ENCODE measurements around the gene HOXB7. TPM values are rescaled to one million over a fixed set of nuclear protein-coding genes. Genes with fewer than 3 reads are reported as not detected.

The HOXB7 gene
- total RNA-seq, 2 donors from 2014 or later: 0.24 to 0.78 TPM

DNA sequence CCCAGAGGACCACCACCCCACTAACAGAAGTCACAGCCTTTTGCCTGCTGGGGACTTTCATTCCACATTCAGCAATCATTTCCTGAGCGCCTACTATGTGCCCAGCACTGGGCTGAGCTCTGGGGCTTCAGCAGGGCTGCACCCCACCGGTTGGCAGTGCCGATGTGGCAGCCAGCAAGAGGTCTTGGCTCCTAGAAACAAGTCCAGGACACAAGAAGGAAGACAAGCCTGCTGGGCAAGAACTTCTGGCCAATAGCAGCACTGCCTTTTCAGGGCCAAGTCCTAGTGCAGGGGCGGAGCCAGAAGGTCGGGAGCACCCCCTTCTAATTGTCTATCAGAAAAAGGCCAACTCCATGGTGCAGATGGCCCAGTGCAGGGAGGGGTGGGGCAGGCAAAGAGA lies 28.3 kb upstream of the HOXB7 start:
- no peak for TF ChIP-seq CTCF (IDR thresholded peaks at IDR 0.05)
- Histone ChIP-seq H3K27ac (no peak overlapping the region), H3K4me3 (no peak overlapping the region), H3K4me1 (peaks cover 0 to under 1% of the 10 kb centered on the region in 2 donors), H3K9me3 (no peaks in the 10 kb centered on the region), H3K36me3 (no peaks in the 10 kb centered on the region), H3K27me3 (peaks cover 42 to 59% of the 10 kb centered on the region in 2 donors)
- no peak for DNase-seq (ENCODE audit: low spot score)

GRCh38 chr17:48637323-48638260 lies 26.8 kb upstream of the HOXB7 start:
- Histone ChIP-seq H3K4me3 (no peak overlapping the region), H3K4me1 (peaks cover 0 to 9% of the 10 kb centered on the region in 2 donors), H3K9me3 (no peaks in the 10 kb centered on the region), H3K27me3 (peaks cover 53 to 69% of the 10 kb centered on the region in 2 donors), H3K27ac (no peak overlapping the region), H3K36me3 (no peaks in the 10 kb centered on the region)
- no peak for DNase-seq (ENCODE audit: low spot score)
- TF ChIP-seq CTCF (IDR thresholded peaks at IDR 0.05): no peak

DNA sequence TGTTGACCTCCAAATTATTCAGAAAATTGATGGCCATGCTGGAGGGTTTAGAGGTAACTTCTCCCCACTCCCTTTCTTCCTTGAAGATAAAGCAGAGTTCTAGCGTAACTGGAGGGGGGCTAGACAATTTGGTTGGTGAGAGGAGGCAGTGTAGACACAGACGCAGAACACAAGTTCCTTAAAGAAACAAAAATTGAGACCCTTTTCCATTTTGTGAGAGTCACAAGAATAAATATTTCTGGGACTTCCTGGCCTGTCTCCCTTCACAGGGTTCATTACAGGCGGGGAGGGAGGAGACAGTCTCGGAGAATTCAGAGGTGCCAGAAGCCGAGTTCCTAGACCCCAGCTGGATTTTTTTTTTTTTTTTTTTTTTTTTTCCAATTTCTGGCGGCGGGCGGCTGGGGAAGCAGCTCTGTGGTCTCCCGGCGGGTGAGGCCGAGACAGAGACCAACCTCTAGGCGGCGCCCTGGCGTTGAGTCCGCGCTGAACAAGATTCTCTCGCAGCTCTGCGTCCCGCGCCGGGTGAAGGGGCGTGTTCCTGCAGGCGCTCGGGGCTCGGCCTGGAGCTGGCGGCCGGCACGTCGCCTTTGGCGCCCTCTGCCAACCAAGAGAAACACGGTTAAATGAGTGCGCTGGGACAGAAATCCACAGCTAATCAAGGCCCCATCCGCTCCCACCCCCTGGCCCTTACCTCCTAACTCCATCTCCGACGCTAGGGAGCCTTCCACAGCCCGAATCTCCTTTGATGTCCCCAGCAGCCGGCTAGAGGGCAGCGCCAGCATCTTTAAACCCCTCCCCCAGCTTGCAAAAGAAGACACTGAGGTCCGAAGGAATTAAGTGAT lies 25.6 kb upstream of the HOXB7 start:
- no peak overlapping the region for H3K4me3 ChIP-seq
- peak; percentile 8 to 47 for TF ChIP-seq CTCF (IDR thresholded peaks at IDR 0.05)
- H3K4me1 ChIP-seq: peaks cover 0 to 9% of the 10 kb centered on the region in 2 donors
- H3K36me3 ChIP-seq: no peaks in the 10 kb centered on the region
- H3K27ac ChIP-seq: no peak overlapping the region
- no peaks in the 10 kb centered on the region for H3K9me3 ChIP-seq
- no peak for DNase-seq (ENCODE audit: low spot score)
- peaks cover 53 to 69% of the 10 kb centered on the region in 2 donors for H3K27me3 ChIP-seq

DNA sequence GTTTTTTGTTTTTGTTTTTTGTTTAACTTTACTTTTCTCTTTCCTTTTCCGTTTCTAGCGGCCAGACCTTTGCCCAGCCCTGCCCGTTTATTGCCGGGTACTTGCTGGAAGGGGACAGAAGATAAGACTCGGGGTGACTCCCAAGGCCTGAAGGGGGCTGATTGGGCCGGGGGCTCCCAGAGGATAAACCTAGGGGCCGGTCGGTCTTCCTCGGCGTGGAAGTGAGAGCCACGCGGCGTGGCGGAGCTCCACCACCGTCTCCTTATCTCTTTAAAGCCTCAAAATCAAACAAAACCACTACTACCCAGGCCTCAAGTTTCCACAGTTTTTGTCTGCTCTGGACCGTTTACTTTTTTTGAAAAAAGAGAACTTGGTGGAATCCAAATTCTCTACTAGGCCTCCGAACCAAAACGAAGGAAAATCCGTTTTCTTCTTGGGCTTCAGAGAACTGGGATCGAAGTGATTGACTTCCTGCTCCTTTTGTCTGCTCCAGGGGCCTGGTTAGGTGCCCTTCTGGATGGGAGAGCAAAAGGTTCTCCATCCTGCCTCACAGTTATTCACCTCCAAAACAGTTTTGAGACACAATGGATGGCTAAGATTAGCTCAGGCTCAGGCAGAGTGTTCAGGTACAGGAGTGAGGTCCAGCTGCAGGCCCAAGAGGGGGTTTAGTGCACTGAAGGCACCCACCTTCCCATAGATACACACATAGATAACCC lies 23.8 kb upstream of the HOXB7 start:
- TF ChIP-seq CTCF (IDR thresholded peaks at IDR 0.05): no peak
- no peak for DNase-seq (ENCODE audit: low spot score)
- H3K4me1 ChIP-seq: peaks cover 0 to 9% of the 10 kb centered on the region in 2 donors
- no peak overlapping the region for H3K27ac ChIP-seq
- no peaks in the 10 kb centered on the region for H3K9me3 ChIP-seq
- H3K36me3 ChIP-seq: no peaks in the 10 kb centered on the region
- no peak overlapping the region for H3K4me3 ChIP-seq
- peaks cover 53 to 75% of the 10 kb centered on the region in 2 donors for H3K27me3 ChIP-seq

GRCh38 chr17:48633266-48633677 lies 22.5 kb upstream of the HOXB7 start:
- no peaks in the 10 kb centered on the region for H3K9me3 ChIP-seq
- H3K36me3 ChIP-seq: no peaks in the 10 kb centered on the region
- no peak for TF ChIP-seq CTCF (IDR thresholded peaks at IDR 0.05)
- H3K27ac ChIP-seq: no peak overlapping the region
- no peak overlapping the region for H3K4me3 ChIP-seq
- peaks cover 0 to 9% of the 10 kb centered on the region in 2 donors for H3K4me1 ChIP-seq
- DNase-seq (ENCODE audit: low spot score): no peak
- peaks cover 62 to 88% of the 10 kb centered on the region in 2 donors for H3K27me3 ChIP-seq
